SK-N-MC (cell line): ENCODE data around the gene CEMP1.
"Not testable (repeated sequence)": the region's sequence is repeated elsewhere in the genome, so short reads cannot be mapped to it uniquely, and the experiment has no call there.

Source experiments
- EZH2 ChIP-seq: fragments of 200-600 bp; sonication (generic); IDR thresholded peaks from one replicate; pipeline ENCODE4 v1.6.1; 2017; ENCODE audit warnings: antibody characterized with exemption
- FOXP2 ChIP-seq: optimal IDR thresholded peaks from 2 replicates; pipeline ENCODE3; 2011; ENCODE audit warnings: mild to moderate bottlenecking, moderate library complexity; ENCODE audit not compliant: insufficient read depth; ENCODE audit errors: extremely low read length, control extremely low read depth
- POLR2AphosphoS5 ChIP-seq: IDR thresholded peaks from 2 replicates; pipeline ENCODE4 v1.6.1; 2012; ENCODE audit warnings: mild to moderate bottlenecking, low read depth, low read length, borderline replicate concordance

- not testable (repeated sequence) for TF ChIP-seq POLR2AphosphoS5, EZH2, FOXP2
Measured at GRCh38 chr16:2578905-2579304, 47.7 kb upstream of the CEMP1 start.
